ENCODE measurements around the gene MELTF.

Gene MELTF

DNA sequence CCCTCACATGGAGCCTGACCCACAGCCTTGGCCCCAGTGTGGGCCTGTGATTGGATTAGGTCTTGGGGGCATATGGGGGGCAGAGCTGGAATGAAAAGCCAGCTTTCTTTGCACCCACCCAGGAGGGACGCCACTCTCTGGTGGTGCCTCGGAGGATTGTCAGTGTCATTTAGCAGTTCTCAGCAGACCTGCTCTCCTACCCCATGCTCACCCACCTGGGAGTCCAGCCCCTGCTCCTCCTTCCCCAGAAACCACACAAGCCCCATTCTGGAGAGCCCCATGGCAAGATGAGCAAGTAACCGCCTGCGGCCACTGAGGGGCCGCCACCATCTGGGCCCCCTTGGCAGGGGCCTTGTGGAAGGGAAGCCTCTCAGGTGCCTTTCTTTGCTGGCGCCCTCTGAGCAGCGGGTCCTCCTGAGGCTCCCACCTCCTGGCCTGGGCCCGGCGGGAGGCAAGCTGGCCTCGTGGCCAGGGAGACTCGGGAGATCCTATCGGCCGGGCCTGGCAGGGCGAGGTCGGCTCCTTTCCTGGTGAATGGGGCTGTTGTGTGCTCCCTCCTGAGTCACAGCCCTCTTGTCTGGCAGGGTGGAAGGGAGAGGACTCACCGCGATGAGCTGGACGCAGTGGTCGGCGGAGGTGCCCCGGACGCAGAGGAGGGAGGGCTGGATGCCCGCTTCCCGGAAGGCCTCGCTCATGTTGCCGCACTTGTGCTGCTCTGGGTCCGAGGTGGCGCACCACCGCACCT, 2.3 kb downstream of the MELTF start:
- DNase-seq (ENCODE audit: low read depth), result no peak

DNA sequence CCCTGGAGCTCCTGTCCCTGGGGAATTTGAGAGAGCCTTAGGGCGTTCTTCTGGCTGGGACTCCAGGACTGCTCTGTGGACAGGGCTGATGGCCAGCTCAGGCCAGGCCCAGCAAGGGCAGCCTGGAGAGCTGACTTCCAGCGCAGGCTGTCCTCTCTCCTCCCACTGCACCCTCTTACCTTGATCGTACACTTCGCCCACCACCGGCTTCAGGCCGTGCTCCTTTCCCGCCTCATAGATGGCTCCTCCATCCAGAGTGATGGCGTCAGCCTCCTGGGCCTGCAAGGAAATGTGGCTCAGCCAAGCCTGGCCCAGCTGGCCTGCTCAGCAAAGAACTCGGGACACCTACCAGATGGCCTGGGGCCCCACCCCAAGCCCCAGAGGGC, 3.1 kb downstream of the MELTF start:
- DNase-seq (ENCODE audit: low read depth), result no peak

DNA sequence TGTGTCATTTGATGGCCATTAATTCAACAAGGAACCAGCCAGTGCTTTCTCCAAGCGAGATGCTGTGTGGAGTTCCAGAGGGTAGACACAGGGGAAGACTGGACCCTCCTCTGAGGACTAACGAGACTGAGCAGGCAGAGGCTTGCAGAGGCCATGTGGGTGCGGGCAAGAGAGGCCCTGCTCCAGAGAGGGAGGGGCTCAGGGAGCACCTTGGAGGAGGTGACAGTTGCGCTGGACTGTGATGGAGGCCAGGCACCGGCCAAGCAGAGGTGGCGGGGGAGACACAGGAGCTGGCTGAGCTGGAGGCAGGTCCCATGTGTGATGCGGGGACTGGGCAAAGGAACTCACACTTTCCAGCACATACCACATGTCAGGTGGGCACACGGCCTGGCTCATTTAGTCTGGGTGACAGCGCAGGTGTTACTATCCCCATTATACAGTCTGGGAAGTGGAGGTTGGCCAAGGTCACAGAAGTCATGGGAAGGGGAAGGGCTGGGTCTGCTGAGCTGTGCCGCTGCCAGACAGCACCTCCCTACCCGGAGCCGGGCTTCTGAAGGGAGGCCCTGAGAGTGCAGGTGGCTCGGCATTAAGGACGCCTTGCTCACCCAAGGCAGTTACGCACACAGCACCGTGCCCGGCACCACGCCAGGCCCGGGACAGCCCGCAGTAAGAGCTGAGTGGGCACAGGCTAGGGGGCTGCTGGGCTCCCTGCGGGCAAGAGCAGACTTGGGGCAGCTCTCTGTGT, 3.7 kb downstream of the MELTF start:
- no peak for DNase-seq (ENCODE audit: low read depth)

DNA sequence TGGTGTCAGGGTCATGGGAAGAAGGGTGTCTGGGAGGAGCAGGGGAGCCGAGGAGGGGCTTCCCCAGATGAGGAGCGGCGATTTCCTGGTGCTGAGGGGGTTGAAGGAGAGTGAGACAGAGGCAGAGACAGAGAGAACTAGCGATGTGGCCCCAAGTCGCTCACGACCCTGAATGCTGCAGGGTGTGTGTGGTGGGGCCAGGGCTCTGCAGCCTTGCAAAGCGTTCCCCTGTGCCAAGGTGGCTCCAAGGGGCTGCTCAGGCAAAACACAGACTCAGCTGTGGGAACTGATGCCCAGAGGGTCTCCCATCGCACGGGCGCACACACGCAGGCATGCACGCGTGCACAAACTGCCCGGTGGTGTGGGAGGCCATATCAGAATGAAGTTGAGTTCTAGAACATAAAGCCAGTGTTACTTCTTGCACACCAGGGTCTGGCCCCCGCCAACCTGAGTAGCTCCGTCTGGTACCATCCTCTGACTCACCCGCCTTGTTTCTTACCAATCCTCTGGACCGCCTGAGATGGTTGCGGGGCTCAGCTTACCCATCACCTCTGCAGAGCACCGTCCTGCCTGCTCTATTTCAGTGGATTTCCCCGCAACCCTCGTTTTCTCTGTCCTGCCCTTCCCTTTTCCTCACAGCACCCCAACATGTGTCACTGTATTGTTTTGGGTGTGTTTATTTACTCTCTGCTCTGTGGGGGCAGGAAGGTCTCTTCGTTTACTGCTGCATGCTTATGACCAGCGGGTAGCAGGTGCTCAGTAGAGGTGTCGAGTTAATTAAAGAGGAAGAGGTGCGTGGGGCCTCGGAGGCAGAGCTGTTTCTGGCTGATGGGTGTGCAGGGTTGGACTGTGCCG, 4.5 kb downstream of the MELTF start:
- DNase-seq (ENCODE audit: low read depth), result no peak

DNA sequence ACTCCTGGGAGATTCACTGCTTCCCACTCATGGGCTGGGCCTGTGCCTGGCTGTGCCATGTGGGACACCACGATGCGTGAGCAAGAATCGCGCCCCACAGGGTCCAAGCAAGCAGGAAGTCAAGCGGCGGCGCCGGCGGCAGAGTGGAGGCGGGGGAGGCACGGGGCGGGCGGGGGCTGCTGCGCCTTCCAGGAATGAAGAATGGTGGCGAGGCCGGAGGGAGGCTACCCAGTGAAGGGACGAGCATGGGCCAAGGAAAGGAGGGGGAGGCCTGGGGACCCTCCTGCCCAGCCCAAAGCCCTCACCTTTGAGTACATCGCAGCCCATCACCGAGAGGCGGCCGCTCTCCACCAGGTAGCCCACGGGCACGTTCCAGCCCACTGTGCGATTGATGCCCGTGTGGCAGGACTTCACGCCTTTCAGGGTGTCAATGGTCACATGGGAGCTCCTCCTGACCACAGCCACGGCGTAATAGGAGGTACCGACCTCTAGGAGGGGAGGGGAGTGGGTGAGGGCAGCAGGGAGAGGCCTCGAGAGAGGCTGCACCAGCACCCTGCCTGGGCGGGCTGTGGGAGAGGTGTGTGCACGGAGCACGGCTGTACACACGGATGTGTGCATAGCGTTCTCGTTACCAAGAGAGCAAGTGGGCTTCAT, 5.5 kb downstream of the MELTF start:
- DNase-seq (ENCODE audit: low read depth), result no peak

DNA sequence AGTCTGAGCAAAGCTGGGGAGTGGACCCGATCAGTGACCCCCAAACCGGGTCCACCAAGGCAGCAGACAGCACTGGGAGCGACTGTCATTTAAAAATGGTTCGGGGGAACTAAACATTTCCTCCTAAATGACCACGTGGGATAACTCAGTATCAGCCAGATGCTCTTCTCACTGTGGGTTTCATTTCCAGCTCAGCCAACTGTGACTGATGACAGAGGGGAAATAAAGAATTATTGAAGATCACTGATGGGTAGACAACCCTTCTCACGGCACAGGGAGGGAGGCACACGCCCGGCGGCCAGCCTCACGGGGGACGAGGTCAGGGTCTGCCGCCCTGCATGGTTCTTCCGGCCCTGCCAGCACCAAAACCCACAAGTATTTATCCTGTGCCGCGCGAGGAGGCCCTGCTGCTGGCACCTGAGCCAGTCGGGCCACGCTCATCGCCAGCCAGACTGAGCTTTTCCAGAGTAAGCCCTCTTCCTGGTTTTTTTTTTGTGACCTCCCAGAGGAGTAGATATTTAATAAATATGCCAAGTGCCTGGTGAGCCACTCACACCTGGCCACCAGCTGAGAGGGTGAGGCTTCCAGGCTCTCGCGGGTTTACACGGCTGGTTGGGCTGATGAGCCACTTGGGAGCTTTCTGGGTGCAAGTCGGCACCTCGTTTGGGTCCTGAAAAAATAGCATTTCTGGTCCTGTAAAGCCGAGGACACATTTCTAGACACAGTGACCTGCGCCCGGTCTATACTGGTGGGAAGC, 6.2 kb downstream of the MELTF start:
- no peak for DNase-seq (ENCODE audit: low read depth)

DNA sequence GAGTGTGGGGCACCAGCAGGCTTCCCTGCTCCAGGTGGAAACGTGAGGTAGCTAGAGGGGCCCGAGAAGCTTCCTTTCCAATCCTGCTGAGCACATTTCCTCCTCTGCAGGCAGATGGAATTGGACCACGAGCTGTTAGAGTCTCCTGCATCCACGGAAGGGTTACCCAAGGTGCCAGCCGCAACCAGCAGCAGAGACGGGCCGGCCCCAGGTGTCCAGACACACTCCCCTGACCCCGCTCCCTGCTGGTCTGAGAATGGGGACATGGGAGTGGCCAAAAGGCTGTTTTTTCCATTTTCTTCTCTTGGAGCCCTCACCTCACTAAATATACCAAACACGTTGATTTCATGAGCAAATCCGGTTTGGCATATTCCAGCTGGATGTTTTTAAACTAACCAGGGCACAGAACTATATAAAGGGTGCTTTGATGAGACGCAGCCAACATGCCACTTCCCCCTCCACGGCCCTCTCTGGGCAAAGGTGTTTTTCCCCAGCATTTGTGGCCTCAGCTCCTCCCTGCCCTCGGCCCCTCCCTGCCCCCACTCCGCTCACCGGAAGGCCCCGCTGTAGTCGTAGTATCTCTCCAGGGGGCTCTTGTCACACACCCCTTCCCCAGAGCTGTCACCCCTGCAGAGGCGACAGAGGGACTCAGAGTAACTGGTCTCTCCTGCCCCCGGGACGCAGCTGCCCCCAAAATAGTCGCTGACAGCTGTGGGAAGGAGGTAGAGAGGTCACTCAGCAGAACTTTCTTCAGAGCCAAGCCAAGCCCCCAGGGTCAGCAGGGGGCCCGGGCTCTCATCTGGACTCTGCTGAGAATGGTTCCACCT, 7.0 kb downstream of the MELTF start:
- no peak for DNase-seq (ENCODE audit: low read depth)

DNA sequence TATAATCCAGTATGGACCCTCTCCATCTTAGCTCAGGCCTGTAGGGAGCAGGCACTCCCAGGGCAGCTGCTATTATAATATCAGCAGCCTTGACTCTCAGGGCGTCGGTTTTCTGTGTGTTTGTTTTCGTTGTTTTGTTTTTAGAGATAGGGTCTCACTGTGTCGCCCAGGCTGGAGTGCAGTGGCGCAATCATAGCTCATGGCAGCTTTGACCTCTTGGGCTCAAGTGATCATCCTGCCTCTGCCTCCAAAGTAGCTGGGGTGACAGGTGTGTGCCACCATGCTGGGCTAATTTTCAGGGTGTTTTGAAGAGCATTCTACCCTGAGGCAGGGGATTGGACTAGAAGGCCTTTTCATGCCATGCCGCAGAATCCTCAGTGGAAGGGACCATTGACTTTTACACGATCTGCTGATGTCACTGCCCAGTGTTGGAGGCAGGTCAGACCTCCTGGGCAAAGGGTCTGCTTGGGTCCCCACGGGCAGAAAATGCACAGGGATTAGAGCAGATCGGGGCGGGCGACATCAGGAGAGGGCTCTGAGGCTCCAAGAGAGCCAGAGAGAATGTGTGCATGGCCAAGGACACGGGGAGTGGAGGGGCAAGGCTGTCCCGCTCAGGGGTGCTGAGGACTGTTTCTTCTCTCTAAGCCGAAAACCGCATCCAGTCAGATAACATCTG, 7.8 kb downstream of the MELTF start:
- no peak for DNase-seq (ENCODE audit: low read depth)

DNA sequence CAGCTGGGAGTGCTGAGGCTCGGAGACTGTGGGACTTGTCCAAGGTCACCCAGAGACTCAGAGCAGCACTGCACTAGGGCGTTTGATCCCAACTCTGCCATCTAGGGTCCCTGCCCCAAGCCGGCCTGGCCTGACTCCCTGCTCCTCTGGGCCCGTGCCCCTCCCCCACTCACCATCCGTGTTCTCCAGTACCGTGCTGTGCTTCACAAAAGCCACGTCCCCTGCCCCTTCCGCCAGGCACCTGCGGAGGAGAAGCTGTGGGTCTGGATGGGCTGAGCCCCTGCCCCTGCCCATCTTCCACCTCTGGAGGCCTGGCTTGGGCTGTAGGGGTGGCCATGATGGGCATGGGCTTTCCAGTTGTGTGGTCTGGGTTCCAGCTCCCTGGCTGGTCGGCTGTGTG, 8.4 kb downstream of the MELTF start:
- no peak for DNase-seq (ENCODE audit: low read depth)

DNA sequence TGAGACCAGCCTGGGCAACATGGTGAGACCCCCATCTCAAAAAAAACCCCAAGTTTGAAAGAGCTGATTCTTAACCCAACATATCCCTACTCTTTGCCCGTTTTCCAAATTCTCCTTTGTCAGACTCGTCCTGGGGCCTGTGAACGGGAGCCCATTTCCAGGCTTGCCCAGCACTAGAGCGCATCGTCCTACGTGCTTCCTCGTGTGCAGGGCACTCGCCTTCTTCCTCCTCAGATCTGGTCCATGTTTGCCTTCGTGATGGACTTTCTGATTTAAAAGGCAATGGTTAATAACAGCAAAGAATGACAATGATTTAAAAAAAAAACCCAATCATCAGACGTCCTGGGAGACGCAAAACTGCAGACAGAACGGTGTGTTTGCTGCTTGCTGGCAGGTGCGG, 10.1 kb downstream of the MELTF start:
- DNase-seq (ENCODE audit: low read depth), result no peak

DNA sequence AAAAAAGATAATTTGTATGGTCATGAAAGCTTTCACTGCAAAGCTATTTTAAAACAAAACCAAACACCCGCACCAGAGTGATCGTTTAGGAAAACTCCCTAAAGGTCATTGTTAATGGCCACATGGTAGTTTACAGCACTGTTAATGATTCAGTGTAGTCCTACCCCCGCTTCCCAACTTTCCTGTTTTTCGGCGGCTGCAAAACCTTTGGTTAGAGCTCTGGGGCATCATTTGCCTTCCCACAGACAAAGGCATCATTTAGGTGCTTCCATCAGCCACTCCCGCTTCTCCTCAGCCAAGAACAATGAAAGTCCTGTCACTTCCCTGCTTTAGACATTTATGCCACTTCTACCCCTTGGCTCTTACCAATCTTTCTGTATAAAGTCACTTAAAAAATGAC, 10.6 kb downstream of the MELTF start:
- DNase-seq (ENCODE audit: low read depth), result no peak

DNA sequence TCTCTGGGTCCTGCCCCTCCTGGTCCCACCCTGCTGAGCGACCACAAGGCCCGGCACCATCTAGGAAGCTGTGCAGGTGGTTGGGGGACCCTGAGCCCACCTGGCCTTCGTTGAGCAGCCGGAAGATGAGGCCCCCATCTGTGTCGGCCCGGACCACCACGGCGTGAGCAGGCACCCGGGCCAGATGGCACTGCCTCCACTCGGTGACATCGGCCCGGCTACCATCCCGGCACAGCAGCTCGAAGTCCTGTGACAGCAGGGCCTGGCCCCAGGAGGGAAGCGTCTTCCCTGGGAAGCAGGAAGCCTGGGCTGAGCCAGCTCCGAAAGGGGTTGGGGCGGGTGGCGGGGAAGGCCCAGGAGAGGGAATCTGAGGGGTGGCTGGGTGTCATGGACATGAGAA, 12.6 kb downstream of the MELTF start:
- no peak for DNase-seq (ENCODE audit: low read depth)

DNA sequence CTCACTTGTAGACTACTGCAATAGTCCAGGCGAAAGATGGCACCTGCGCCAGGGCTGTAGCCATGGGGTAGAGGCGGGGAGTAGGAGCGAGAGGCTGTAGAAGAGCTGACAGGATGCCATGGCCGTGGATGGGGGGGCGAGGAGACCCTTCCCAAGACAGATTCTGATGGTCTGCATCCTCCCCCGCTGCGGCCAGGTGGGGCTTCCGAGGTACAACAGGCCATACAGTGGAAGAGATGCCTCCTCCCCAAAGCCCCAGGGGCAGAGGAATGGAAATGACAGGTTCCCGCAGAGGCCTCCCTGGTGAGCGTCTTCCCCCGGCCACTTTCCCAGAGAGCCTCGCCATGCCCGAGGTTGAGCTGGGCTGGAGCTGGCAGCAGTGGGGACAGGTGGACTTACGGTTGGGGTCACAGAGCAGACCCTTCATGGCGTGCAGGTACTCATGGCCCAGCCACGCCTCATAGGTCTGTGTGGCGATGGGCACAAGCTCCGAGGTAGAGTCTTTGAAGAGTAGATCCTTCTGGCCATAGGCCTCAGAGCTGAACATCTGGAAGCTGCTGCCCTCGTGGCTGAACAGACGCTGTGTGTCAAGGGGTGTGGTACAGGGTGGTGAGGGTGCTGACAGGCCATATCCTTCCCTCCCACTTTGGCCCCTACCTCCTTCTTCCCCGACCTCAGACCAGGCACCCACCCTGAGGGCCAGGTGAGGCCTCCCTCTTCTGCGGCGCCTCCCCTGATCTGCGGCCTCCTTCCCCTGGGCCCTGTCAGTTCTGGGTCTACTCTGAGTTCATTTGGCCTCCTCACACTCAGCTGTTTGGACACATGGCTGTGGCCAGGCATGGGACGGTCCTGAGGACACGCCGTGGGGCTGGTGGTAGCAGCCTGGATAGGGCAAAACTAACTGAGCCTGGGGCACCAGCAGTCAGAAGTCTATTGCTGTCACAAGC, 13.6 kb downstream of the MELTF start:
- DNase-seq (ENCODE audit: low read depth), result no peak

DNA sequence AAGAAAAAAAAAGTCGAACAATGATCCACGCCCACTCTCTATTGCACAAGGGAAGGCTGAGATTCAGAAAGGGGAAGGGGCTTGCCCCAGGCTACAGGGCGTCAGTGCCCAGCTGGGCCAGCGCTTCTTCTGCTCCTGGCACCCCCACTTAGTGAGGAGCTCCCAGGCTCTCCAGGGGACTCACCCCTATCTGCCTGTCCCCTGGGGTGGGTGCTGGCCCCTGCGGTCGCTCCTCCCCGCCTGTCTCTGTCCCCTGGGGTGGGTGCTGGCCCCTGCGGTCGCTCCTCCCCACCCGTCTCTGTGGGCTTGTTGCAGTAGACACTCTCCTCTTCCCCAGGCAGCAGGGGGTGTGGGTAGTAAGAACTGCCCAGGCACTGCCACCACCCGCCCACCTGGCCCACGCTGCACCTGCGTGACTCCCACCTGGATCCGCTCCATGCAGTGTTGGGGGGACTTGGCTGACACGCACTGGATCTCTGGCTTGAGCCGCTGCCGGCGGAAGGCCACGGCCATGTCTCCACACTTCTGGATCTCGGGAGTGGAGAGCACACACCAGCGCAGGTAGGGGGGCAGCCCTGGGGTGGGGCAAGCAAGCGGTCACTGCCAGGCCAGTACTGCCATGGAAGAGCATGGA, 14.6 kb downstream of the MELTF start:
- no peak for DNase-seq (ENCODE audit: low read depth)

DNA sequence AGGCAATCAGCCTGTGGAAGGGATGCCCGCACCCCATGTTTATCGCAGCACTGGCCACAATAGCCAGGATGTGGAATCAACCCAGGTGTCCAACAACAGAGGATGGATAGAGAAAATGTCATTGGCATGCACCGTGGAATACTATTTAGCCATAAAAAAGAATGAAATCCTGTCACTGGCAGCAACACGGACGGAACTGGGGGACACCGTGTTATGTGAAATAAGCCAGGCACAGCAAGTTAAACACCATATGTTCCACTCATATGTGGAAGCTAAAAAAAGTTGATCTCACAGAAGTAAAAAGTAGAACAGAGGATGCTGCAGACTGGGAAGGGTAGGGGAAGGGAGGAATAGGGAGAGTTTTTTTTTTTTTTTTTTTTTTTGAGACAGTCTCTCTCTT, 15.6 kb downstream of the MELTF start:
- no peak for DNase-seq (ENCODE audit: low read depth)

DNA sequence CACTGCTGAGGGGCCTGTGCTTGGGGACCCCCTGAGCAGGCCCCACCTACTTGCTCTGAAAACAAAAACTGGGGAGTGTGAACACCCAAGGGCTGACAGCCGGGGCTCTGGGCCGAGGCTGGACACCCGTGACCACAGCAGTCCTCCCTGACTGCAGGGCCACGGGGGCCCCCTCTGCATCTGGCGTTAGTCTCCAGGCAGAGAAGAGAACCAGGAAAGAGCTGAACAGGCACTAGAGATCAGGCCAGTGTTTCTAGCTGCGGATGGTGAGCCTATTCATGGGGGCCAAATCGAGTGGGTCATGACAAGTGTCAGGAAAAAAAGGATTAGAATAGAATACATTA, 17.1 kb downstream of the MELTF start:
- no peak for DNase-seq (ENCODE audit: low read depth)

DNA sequence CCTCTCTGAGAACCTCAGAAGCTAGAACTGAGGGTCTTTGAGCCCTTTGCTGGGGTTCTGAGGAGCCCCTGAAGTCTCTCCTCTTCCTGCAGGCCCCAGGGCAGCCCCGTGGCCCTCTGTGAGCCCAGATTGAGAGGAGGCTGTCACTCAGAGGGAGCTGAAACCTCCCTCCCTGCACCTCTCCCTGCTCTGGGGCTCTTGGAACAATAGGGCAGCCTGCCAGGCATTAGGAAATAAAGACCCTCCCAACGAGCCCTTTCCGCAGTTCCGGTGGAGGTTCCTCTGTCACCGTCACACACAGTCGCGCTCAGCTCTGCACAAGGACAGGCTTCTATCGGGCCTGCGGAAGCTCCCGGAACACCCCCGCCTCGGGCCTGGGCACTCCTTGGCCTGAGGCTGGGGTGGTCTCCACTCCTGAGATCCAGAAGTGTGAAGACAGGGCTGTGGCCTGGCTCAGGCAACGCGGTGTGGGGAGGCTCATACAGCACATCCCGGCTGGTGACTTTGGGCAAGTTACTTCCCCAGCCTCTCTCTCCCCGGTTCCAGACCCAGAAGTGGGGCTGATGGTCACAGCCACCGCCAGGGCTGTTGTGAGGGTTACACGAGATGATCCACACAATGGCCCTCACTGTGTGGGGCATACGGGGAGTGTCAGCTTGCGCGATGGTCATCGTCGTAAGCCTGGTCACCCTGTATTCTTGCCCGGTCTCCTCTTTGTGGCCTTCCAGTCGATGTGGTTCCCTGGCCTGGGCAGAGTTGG, 17.7 kb downstream of the MELTF start:
- no peak for DNase-seq (ENCODE audit: low read depth)
